H9 (cell line): Measurements from ENCODE around the gene HLA-DOA. TPM values are rescaled to one million over a fixed set of nuclear protein-coding genes. Genes with fewer than 3 reads are reported as not detected.

Experiments
- DNase-seq: peaks from one replicate; pipeline ENCODE4 v3.0.0-alpha.2; 2017
- H2AFZ ChIP-seq: one replicate; pipeline ENCODE4 v1.6.1; 2013; ENCODE audit warnings: mild to moderate bottlenecking, low read length, control low read depth, moderate library complexity
- H2AK5ac ChIP-seq: 2 replicates; pipeline ENCODE4 v1.6.1; 2013; ENCODE audit warnings: low read length, control low read depth, mixed read lengths; ENCODE audit not compliant: insufficient read length
- H2BK120ac ChIP-seq: one replicate; pipeline ENCODE4 v1.6.1; 2013; ENCODE audit warnings: low read depth, mild to moderate bottlenecking, low read length, control low read depth, inconsistent platforms; ENCODE audit not compliant: poor library complexity, severe bottlenecking
- H2BK12ac ChIP-seq: 2 replicates; pipeline ENCODE4 v1.6.1; 2013; ENCODE audit warnings: low read length, control low read depth, mixed read lengths, low read depth; ENCODE audit not compliant: insufficient read length
- H2BK15ac ChIP-seq: 2 replicates; pipeline ENCODE4 v1.6.1; 2013; ENCODE audit warnings: low read depth, low read length, control low read depth
- H2BK20ac ChIP-seq: one replicate; pipeline ENCODE4 v1.6.1; 2013; ENCODE audit warnings: low read depth, mild to moderate bottlenecking, low read length, control low read depth, inconsistent platforms; ENCODE audit not compliant: poor library complexity, severe bottlenecking
- H2BK5ac ChIP-seq: 2 replicates; pipeline ENCODE4 v1.6.1; 2013; ENCODE audit warnings: low read length, control low read depth, mixed read lengths; ENCODE audit not compliant: insufficient read length
- H3K14ac ChIP-seq: 2 replicates; pipeline ENCODE4 v1.6.1; 2013; ENCODE audit warnings: low read length, control low read depth; ENCODE audit not compliant: insufficient read depth
- H3K18ac ChIP-seq: 2 replicates; pipeline ENCODE4 v1.6.1; 2013; ENCODE audit warnings: low read depth, mild to moderate bottlenecking, mixed read lengths, low read length, control low read depth; ENCODE audit not compliant: insufficient read length
- H3K23ac ChIP-seq: 2 replicates; pipeline ENCODE4 v1.6.1; 2013; ENCODE audit warnings: low read length, control low read depth, mixed read lengths, low read depth; ENCODE audit not compliant: insufficient read length
- H3K23me2 ChIP-seq: 2 replicates; pipeline ENCODE4 v1.6.1; 2013; ENCODE audit warnings: low read depth, mild to moderate bottlenecking, mixed read lengths, low read length, control low read depth; ENCODE audit not compliant: insufficient read length, poor library complexity, severe bottlenecking
- H3K27ac ChIP-seq: 2 replicates; pipeline ENCODE4 v1.5.1; 2013; ENCODE audit warnings: low read length, control low read depth, mixed read lengths, low read depth; ENCODE audit not compliant: insufficient read length
- H3K27me3 ChIP-seq: 2 replicates; pipeline ENCODE4 v1.6.1; 2013; ENCODE audit warnings: low read length, control low read depth, inconsistent platforms; ENCODE audit not compliant: insufficient read depth
- H3K4ac ChIP-seq: 2 replicates; pipeline ENCODE4 v1.6.1; 2013; ENCODE audit warnings: low read depth, mild to moderate bottlenecking, control low read depth, inconsistent platforms, low read length, moderate library complexity
- H3K4me1 ChIP-seq: 2 replicates; pipeline ENCODE4 v1.6.1; 2013; ENCODE audit warnings: low read length, control low read depth, inconsistent platforms; ENCODE audit not compliant: insufficient read depth
- H3K4me2 ChIP-seq: 2 replicates; pipeline ENCODE4 v1.6.1; 2013; ENCODE audit warnings: low read length, control low read depth, mixed read lengths; ENCODE audit not compliant: insufficient read length, insufficient read depth
- H3K56ac ChIP-seq: 2 replicates; pipeline ENCODE4 v1.6.1; 2013; ENCODE audit warnings: low read depth, mild to moderate bottlenecking, mixed read lengths, low read length, control low read depth; ENCODE audit not compliant: insufficient read length
- H3K79me1 ChIP-seq: 2 replicates; pipeline ENCODE4 v1.6.1; 2013; ENCODE audit warnings: low read depth, mild to moderate bottlenecking, moderate library complexity, low read length, control low read depth, inconsistent platforms; ENCODE audit not compliant: insufficient read depth, poor library complexity, severe bottlenecking
- H3K79me2 ChIP-seq: 2 replicates; pipeline ENCODE4 v1.6.1; 2013; ENCODE audit warnings: low read length, control low read depth, inconsistent platforms; ENCODE audit not compliant: insufficient read depth
- H3K9ac ChIP-seq: 2 replicates; pipeline ENCODE4 v1.6.1; 2013; ENCODE audit warnings: low read length, control low read depth, mixed read lengths; ENCODE audit not compliant: insufficient read length; ENCODE audit errors: extremely low read depth
- H3K9me3 ChIP-seq: one replicate; pipeline ENCODE4 v1.6.1; 2013; ENCODE audit warnings: low read depth, low read length, inconsistent platforms; ENCODE audit not compliant: control insufficient read depth
- H3T11ph ChIP-seq: one replicate; pipeline ENCODE4 v1.6.1; 2013; ENCODE audit warnings: mild to moderate bottlenecking, low read length, control low read depth, inconsistent platforms
- H4K20me1 ChIP-seq: one replicate; pipeline ENCODE4 v1.6.1; 2013; ENCODE audit not compliant: control insufficient read depth, insufficient read length, insufficient read depth
- H4K5ac ChIP-seq: 2 replicates; pipeline ENCODE4 v1.6.1; 2013; ENCODE audit warnings: low read depth, mild to moderate bottlenecking, mixed read lengths, low read length, control low read depth; ENCODE audit not compliant: insufficient read length
- H4K8ac ChIP-seq: replicated peaks from 2 replicates; pipeline ENCODE4 v1.6.1; 2013; ENCODE audit warnings: low read length, control low read depth, mixed read lengths, low read depth; ENCODE audit not compliant: insufficient read length
- H4K91ac ChIP-seq: 2 replicates; pipeline ENCODE4 v1.6.1; 2013; ENCODE audit warnings: low read depth, mild to moderate bottlenecking, moderate library complexity, mixed read lengths, low read length, control low read depth; ENCODE audit not compliant: insufficient read length
- H3K27ac Mint-ChIP-seq, 3 experiments: 2 replicates in 2 of 3; 3 replicates in 1 of 3; pipeline ENCODE4 v1.8.0; 2020 to 2021; ENCODE audit warnings: mixed read lengths in 3 of 3, mild to moderate bottlenecking in 1 of 3, moderate library complexity in 1 of 3
- H3K27me3 Mint-ChIP-seq: 2 replicates; pipeline ENCODE4 v1.8.0; 2021; ENCODE audit warnings: low read depth, mild to moderate bottlenecking, moderate library complexity, mixed read lengths
- H3K36me3 Mint-ChIP-seq, 3 experiments: 2 replicates in 2 of 3; 3 replicates in 1 of 3; pipeline ENCODE4 v1.8.0; 2020 to 2021; ENCODE audit warnings: low read depth in 3 of 3, mixed read lengths in 3 of 3; ENCODE audit not compliant: insufficient read depth in 1 of 3
- H3K4me1 Mint-ChIP-seq, 2 experiments: 2 replicates each; pipeline ENCODE4 v1.8.0; 2020; ENCODE audit warnings: mixed read lengths in 2 of 2
- H3K4me3 Mint-ChIP-seq, 2 experiments: 2 replicates in 1 of 2; 3 replicates in 1 of 2; pipeline ENCODE4 v1.8.0; 2020 to 2021; ENCODE audit warnings: mild to moderate bottlenecking in 2 of 2, mixed read lengths in 2 of 2, moderate library complexity in 1 of 2
- H3K9me3 Mint-ChIP-seq, 2 experiments: 2 replicates in 1 of 2; 3 replicates in 1 of 2; pipeline ENCODE4 v1.8.0; 2020; ENCODE audit warnings: mild to moderate bottlenecking in 2 of 2, mixed read lengths in 2 of 2, moderate library complexity in 1 of 2
- WGBS: extraction: QIAGEN DNeasy Blood & Tissue Kit; methylation state at CpG from one replicate; pipeline ENCODE4 v1.1.7; 2013; ENCODE audit warnings: missing lambda C conversion rate, low lambda C conversion rate, mixed read lengths; ENCODE audit not compliant: insufficient read length; ENCODE audit errors: extremely low coverage; 5-methylcytosine and 5-hydroxymethylcytosine counted together
- total RNA-seq: library from RNA; stranded (reverse); gene quantifications from 2 replicates; pipeline ENCODE4 v1.2.1, GENCODE V29; 2021
- TF ChIP-seq, protein P1 (sequence below): fragments of 200-600 bp; sonication (generic); conservative IDR thresholded peaks from 3 replicates; pipeline ENCODE4 v1.8.0; 2021; ENCODE audit warnings: antibody characterized with exemption, mild to moderate bottlenecking

Gene HLA-DOA
- total RNA-seq, 1 experiment from 2014 or later, result 15.6 TPM

DNA sequence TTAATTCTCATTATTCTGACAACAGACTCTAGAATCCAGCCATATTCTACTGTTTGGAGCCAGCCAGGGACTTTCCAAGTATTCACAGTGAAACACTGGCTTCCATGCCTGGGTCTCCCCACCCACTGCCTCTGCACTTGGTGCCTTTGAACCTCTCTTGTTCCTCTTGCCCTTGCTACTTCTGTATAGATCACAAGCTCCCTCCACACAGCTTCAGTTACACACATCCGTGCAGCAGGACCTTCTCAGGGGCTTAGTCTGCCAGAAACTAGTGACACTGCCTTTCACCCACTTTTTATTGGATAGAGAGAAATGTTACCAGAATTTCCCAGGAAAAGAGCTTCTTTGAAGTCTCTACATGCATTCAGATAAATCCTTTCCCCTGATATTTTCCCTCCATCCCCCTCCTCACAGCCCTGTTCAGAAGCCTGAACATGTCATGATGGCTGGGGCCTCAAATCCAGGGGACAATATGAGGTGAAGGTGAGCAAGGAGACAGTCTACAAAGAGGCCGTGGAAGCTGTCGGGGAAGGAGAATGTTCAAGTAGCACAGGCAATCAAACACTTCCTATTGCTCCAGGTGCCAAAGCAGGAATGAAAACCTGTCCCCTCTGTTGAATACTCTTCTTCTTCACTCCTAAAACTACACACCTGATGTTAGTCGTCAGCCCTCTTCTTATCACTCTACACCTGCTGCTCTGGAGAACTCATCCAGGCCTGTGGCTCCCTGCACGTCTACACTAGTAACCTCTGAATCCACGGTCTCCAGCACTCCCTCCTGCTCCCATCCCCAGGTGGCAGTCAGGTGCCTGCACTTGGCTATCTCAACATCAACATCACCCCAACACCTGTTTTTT lies 20.2 kb upstream of the HLA-DOA start:
- Histone ChIP-seq H4K8ac (no peak overlapping the region), H2BK20ac (no peak overlapping the region), H3K4ac (no peak overlapping the region), H3K79me2 (no peaks in the 10 kb centered on the region), H4K5ac (no peak overlapping the region), H3K9me3 (no peaks in the 10 kb centered on the region), H2BK5ac (no peak overlapping the region), H4K20me1 (no peaks in the 10 kb centered on the region), H3K27ac (no peak overlapping the region), H3K23ac (no peak overlapping the region), H3K79me1 (no peaks in the 10 kb centered on the region), H3T11ph (no peak overlapping the region), H2BK15ac (no peak overlapping the region), H3K23me2 (no peaks in the 10 kb centered on the region), H2BK120ac (no peak overlapping the region), H3K56ac (no peak overlapping the region), H3K27me3 (no peaks in the 10 kb centered on the region), H2AFZ (no peak overlapping the region), H2AK5ac (no peak overlapping the region), H3K9ac (no peak overlapping the region), H3K18ac (no peak overlapping the region), H2BK12ac (no peak overlapping the region), H3K14ac (no peak overlapping the region), H4K91ac (no peak overlapping the region), H3K4me1 (no peaks in the 10 kb centered on the region), H3K4me2 (no peak overlapping the region)
- H3K4me3 Mint-ChIP-seq, result no peak overlapping the region
- H3K27me3 Mint-ChIP-seq, result peaks cover 26% of the 10 kb centered on the region
- no CpG with 5 or more reads among the region's 6 CpGs for WGBS
- no peak for DNase-seq
- no peak overlapping the region for H3K27ac Mint-ChIP-seq
- TF ChIP-seq, protein P1, sequence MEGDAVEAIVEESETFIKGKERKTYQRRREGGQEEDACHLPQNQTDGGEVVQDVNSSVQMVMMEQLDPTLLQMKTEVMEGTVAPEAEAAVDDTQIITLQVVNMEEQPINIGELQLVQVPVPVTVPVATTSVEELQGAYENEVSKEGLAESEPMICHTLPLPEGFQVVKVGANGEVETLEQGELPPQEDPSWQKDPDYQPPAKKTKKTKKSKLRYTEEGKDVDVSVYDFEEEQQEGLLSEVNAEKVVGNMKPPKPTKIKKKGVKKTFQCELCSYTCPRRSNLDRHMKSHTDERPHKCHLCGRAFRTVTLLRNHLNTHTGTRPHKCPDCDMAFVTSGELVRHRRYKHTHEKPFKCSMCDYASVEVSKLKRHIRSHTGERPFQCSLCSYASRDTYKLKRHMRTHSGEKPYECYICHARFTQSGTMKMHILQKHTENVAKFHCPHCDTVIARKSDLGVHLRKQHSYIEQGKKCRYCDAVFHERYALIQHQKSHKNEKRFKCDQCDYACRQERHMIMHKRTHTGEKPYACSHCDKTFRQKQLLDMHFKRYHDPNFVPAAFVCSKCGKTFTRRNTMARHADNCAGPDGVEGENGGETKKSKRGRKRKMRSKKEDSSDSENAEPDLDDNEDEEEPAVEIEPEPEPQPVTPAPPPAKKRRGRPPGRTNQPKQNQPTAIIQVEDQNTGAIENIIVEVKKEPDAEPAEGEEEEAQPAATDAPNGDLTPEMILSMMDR, result peak; percentile 17; the same call in 1 of the 3 replicates
- peaks cover 0 to 4% of the 10 kb centered on the region in 2 experiments; a peak in 1 of 4 replicates for H3K4me1 Mint-ChIP-seq
- H3K36me3 Mint-ChIP-seq, result no peaks in the 10 kb centered on the region
- peaks cover under 1 to 1% of the 10 kb centered on the region in 2 experiments; a peak in 2 of 5 replicates for H3K9me3 Mint-ChIP-seq
